Thyroid gland (tissue), 4 donors: ENCODE measurements around the gene SCARF1.

ENCODE experiments used
- CTCF ChIP-seq, 6 experiments: fragments of 200-600 bp in 3 of 6; fragments of 450-650 bp in 3 of 6; sonication (generic) in 3 of 6; IDR thresholded peaks; one replicate each; pipeline ENCODE4 v1.5.1; 2016 to 2019; ENCODE audit warnings: antibody characterized with exemption in 6 of 6, mild to moderate bottlenecking in 2 of 6, inconsistent platforms in 1 of 6, moderate library complexity in 1 of 6
- POLR2A ChIP-seq, 2 donors: fragments of 450-650 bp; IDR thresholded peaks; one replicate each; pipeline ENCODE4 v1.6.1; 2017; ENCODE audit warnings: antibody characterized with exemption in 2 of 2, mild to moderate bottlenecking in 2 of 2, moderate library complexity in 1 of 2

- no peak for TF ChIP-seq CTCF (IDR thresholded peaks at IDR 0.05)
- TF ChIP-seq POLR2A (IDR thresholded peaks at IDR 0.05): no peak
Observed at GRCh38 chr17:1597861-1598342, 47.6 kb downstream of the SCARF1 start.
